ENCODE measurements around the gene MUC12. TPM values are rescaled to one million over a fixed set of nuclear protein-coding genes. Genes with fewer than 3 reads are reported as not detected.
"Not testable (repeated sequence)": the region's sequence is repeated elsewhere in the genome, so short reads cannot be mapped to it uniquely, and the experiment has no call there.

Gene MUC12
- total RNA-seq, 2 experiments from 2014 or later: 0.64 to 0.68 TPM

DNA sequence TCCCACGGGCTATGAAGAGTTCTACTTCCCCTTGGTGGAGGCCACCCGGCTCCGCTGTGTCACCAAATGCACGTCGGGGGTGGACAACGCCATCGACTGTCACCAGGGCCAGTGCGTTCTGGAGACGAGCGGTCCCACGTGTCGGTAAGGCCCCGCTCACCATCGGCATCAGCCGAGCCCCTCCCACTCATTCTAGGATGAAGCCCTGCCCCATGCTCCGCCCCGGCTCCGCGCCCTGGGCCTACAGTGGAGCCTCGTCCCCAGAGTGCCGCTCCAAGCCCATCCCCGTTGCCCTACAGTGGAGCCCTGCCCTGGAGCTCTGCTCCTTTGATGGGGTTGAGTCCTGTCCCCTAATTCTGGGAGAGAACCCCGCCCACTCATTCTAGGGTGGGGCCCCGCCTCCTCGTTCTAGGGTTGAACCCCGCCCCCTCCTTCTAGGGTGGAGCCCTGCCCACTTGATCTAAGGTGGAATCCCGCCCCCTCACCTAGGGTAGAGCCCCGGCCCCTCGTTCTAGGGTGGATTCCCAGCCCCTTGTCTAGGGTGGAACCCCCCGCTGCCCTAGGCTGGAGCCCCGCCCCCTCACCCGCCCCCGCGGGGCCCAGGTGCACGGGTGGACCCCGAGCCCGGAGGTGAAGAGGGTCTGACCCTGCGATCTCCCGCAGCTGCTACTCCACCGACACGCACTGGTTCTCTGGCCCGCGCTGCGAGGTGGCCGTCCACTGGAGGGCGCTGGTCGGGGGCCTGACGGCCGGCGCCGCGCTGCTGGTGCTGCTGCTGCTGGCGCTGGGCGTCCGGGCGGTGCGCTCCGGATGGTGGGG lies 3.4 kb upstream of the MUC12 start:
- H3K4me1 Mint-ChIP-seq: peaks cover 9% of the 10 kb centered on the region
- CTCF ChIA-PET: interaction anchor here (1.0 to 1.3 kb wide), 3 partner anchors 79 to 164 kb away, joined by 3 read pairs; no protein-coding TSS in a partner anchor
- no peak overlapping the region for H3K27ac Mint-ChIP-seq
- DNase-seq (peak; percentile 81), ATAC-seq (peak; percentile 87)
- H3K27me3 Mint-ChIP-seq: peaks cover 26% of the 10 kb centered on the region
- no peaks in the 10 kb centered on the region for H3K9me3 Mint-ChIP-seq (ENCODE audit: low read depth)
- no peaks in the 10 kb centered on the region for H3K36me3 Mint-ChIP-seq
- H3K4me3 Mint-ChIP-seq: peak overlapping the region; percentile 34

GRCh38 chr7:100966542-100967291 lies 2.6 kb upstream of the MUC12 start:
- no peak overlapping the region for H3K4me3 Mint-ChIP-seq
- ATAC-seq (no peak), DNase-seq (no peak)
- no peaks in the 10 kb centered on the region for H3K36me3 Mint-ChIP-seq
- CTCF ChIA-PET: interaction anchor here (1.0 to 1.8 kb wide), 4 partner anchors 80 to 165 kb away, joined by 3 to 6 read pairs (median 3); no protein-coding TSS in a partner anchor
- H3K9me3 Mint-ChIP-seq (ENCODE audit: low read depth): no peaks in the 10 kb centered on the region
- H3K4me1 Mint-ChIP-seq: peaks cover 9% of the 10 kb centered on the region
- no peak overlapping the region for H3K27ac Mint-ChIP-seq
- H3K27me3 Mint-ChIP-seq: peaks cover 26% of the 10 kb centered on the region

- H3K4me3 Mint-ChIP-seq: no peak overlapping the region
- ATAC-seq (no peak), DNase-seq (no peak)
- no peak overlapping the region for H3K27ac Mint-ChIP-seq
- no peaks in the 10 kb centered on the region for H3K9me3 Mint-ChIP-seq (ENCODE audit: low read depth)
- H3K36me3 Mint-ChIP-seq: no peaks in the 10 kb centered on the region
- H3K4me1 Mint-ChIP-seq: peaks cover 9% of the 10 kb centered on the region
- CTCF ChIA-PET: interaction anchor here (1.8 kb wide), 1 partner anchor 91 kb away, joined by 6 read pairs; no protein-coding TSS in a partner anchor
- H3K27me3 Mint-ChIP-seq: peaks cover 26% of the 10 kb centered on the region
Observed at GRCh38 chr7:100967292-100967863, 2.0 kb upstream of the MUC12 start.

DNA sequence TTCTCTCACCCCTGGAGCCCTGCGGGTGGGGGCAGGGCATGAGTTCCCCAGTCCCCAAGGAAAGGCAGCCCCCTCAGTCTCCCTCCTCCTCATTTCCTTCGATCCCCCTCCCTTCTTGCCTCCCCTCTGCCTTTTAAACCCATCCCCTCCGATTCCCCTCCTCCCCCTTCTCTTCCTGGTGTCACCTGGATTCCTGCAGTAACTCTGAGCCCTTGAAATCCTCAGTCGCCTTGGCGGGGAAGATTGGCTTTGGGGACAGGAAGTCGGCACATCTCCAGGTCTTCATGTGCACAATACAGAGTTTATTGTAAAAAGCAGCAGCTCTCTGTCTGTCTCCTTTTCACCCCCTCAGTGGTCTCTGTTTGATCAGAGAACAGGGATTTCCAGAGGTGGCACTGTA lies 1.3 kb upstream of the MUC12 start:
- no peaks in the 10 kb centered on the region for H3K9me3 Mint-ChIP-seq (ENCODE audit: low read depth)
- H3K4me3 Mint-ChIP-seq: no peak overlapping the region
- H3K36me3 Mint-ChIP-seq: no peaks in the 10 kb centered on the region
- peaks cover 25% of the 10 kb centered on the region for H3K27me3 Mint-ChIP-seq
- ATAC-seq (no peak), DNase-seq (no peak)
- CTCF ChIA-PET: interaction anchor here (1.8 kb wide), 1 partner anchor 91 kb away, joined by 6 read pairs; no protein-coding TSS in a partner anchor
- no peak overlapping the region for H3K27ac Mint-ChIP-seq
- peaks cover 9% of the 10 kb centered on the region for H3K4me1 Mint-ChIP-seq

GRCh38 chr7:100968650-100969049 lies 715 bp upstream of the MUC12 start:
- Mint-ChIP-seq H3K4me3 (no peak overlapping the region), H3K36me3 (no peaks in the 10 kb centered on the region), H3K27me3 (peaks cover 25% of the 10 kb centered on the region), H3K9me3 (ENCODE audit: low read depth) (no peaks in the 10 kb centered on the region), H3K4me1 (peaks cover 9% of the 10 kb centered on the region), H3K27ac (no peak overlapping the region)
- DNase-seq (no peak), ATAC-seq (no peak)
- CTCF ChIA-PET: interaction anchor here (1.8 kb wide), 1 partner anchor 90 kb away, joined by 6 read pairs; no protein-coding TSS in a partner anchor

DNA sequence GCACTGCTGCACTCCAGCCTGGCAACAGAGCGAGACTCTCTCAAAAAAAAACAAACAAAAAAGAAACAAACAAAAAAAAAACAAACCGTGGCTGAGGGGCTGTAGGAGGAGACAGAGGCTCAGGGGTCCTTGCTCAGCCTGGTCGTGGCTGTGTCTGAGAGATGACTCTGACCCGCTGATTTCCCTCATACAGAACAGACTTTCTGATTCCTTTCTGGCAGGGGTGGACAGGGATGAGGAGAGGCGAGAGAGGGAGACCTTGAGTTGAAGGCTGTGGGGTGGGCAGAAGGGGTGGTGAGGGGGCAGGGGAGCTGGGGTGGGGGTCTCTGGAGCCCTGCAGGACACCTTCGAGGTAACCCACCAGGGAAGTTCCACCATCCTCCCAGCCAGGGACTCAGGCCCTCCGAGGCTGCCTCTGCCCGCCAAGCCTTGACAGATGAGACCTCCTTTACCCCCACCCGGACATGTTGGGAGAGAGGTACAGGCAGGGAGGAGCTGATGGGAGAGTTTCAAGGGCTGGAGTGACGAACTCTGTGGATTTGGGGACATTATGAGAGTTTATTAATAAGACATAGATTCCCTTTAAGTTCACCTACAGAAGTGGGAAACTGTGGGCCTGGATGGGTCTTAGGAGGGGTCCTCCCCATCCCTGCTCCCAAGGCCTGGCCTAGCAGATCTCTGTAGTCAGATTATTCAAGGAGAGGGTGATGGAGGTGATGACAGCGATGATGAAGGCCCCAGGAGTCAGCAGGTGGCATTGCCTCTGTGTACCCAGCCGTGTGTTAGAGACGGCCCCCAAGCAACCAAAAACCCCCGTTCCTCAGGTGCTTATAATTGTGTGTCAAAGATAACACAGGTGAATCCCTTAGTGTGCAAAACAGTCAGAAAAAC lies 2.0 kb downstream of the MUC12 start:
- no peaks in the 10 kb centered on the region for H3K36me3 Mint-ChIP-seq
- ATAC-seq (no peak), DNase-seq (no peak)
- H3K4me3 Mint-ChIP-seq: no peak overlapping the region
- CTCF ChIA-PET: no interaction called here
- H3K27ac Mint-ChIP-seq: no peak overlapping the region
- H3K9me3 Mint-ChIP-seq (ENCODE audit: low read depth): no peaks in the 10 kb centered on the region
- peaks cover 3% of the 10 kb centered on the region for H3K4me1 Mint-ChIP-seq
- H3K27me3 Mint-ChIP-seq: peaks cover 19% of the 10 kb centered on the region

DNA sequence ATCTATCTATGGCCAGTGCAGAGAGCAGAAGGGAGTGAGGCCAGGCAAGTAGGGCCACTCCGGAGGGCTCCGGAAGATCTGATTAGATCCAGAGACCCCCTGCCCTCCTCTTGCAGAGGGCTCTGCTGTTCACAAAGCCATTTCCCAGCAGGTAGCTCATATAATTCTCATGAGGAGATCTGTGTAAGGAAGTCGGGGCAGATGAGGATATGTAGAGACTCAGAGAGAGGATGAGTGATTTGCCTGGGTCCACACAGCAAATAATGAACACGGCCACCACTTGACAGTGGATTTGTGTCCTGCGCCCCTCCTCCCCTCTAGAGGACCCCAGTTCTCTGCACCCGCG lies 2.6 kb downstream of the MUC12 start:
- ATAC-seq (no peak), DNase-seq (no peak)

GRCh38 chr7:100974021-100974420 lies 4.7 kb downstream of the MUC12 start:
- CTCF ChIA-PET: interaction anchor here (1.3 kb wide), 1 partner anchor 84 kb away, joined by 5 read pairs; no protein-coding TSS in a partner anchor

More for the DNA sequence above, 2.6 kb downstream of the MUC12 start:
- no peak overlapping the region for H3K4me3 Mint-ChIP-seq
- no peak overlapping the region for H3K27ac Mint-ChIP-seq
- CTCF ChIA-PET: interaction anchor here (1.8 kb wide), 1 partner anchor 87 kb away, joined by 4 read pairs; no protein-coding TSS in a partner anchor
- H3K4me1 Mint-ChIP-seq: no peaks in the 10 kb centered on the region
- H3K27me3 Mint-ChIP-seq: peaks cover 14% of the 10 kb centered on the region
- H3K36me3 Mint-ChIP-seq: no peaks in the 10 kb centered on the region
- no peaks in the 10 kb centered on the region for H3K9me3 Mint-ChIP-seq (ENCODE audit: low read depth)

DNA sequence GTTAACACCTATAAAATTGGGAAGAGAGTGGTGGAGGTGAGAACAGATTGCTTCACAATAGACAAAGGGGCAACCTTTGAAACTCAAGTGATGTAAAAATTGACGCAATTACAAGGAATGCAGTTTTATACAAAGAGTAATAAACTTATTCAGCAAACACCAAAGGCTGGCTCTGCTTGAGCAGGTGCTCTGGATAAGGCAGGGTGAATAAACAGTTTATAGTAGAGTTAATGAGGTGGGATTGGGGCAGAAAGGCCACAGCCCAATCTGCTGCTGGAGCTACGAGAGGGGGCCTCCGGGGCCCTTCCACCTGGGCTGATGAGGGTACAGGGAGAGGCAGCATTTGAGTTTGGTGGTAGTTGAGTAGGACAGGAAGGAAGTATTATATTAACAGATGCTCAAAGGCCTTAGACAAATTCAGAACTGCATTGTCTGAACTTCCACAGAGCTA lies 6.0 kb downstream of the MUC12 start:
- no peaks in the 10 kb centered on the region for H3K36me3 Mint-ChIP-seq
- no peaks in the 10 kb centered on the region for H3K4me1 Mint-ChIP-seq
- no peak for ATAC-seq
- no peaks in the 10 kb centered on the region for H3K9me3 Mint-ChIP-seq (ENCODE audit: low read depth)
- H3K27ac Mint-ChIP-seq: no peak overlapping the region
- CTCF ChIA-PET: interaction anchor here (0.7 to 1.3 kb wide), 3 partner anchors 80 to 176 kb away, joined by 3 to 5 read pairs (median 3); no protein-coding TSS in a partner anchor
- H3K27me3 Mint-ChIP-seq: peaks cover 5% of the 10 kb centered on the region
- no peak overlapping the region for H3K4me3 Mint-ChIP-seq
- no peak for DNase-seq

More at GRCh38 chr7:100974021-100974420, 4.7 kb downstream of the MUC12 start:
- H3K4me1 Mint-ChIP-seq: no peaks in the 10 kb centered on the region
- ATAC-seq: no peak
- H3K4me3 Mint-ChIP-seq: no peak overlapping the region
- H3K27me3 Mint-ChIP-seq: peaks cover 5% of the 10 kb centered on the region
- DNase-seq: no peak
- H3K9me3 Mint-ChIP-seq (ENCODE audit: low read depth): no peaks in the 10 kb centered on the region
- no peak overlapping the region for H3K27ac Mint-ChIP-seq
- H3K36me3 Mint-ChIP-seq: no peaks in the 10 kb centered on the region

- ATAC-seq: no peak
- H3K36me3 Mint-ChIP-seq: no peaks in the 10 kb centered on the region
- DNase-seq: no peak
- H3K27ac Mint-ChIP-seq: no peak overlapping the region
- H3K4me1 Mint-ChIP-seq: no peaks in the 10 kb centered on the region
- no peak overlapping the region for H3K4me3 Mint-ChIP-seq
- CTCF ChIA-PET: no interaction called here
- peaks cover 5% of the 10 kb centered on the region for H3K27me3 Mint-ChIP-seq
- no peaks in the 10 kb centered on the region for H3K9me3 Mint-ChIP-seq (ENCODE audit: low read depth)
Observed at GRCh38 chr7:100978300-100978699, 8.9 kb downstream of the MUC12 start.

DNA sequence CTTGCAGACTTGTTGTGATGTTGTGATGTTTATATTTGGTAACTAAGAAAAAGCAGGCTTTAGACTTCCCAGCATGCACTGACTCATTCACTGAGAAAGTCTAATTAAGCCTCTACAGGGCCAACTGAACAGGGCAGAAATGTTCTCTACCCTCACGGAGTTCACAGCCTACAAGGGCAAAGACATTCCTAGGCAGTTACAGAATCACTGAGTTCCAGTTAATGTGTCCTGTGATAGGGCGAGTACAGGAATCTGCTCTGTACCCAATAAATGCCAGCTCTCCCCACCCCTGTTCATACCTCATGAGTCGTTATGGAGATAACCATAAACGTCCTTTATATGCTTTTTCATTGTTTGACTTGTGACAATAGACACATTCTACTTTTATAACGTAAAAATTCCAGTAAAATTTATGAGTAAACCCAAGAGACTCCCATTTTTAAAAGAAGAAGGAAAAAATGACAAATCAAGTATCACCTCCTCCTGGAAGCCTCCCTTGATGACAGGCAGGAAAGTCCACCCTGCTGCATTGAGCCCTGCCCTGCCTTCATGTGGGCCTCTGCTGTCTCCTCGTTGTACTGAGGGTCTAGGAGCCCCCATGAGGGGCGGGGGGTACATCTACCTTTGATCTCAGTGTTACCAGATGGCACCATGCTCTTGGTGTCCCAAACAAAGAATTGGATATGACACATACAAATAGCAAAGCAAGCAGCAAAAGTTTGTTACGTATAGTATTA lies 14.3 kb downstream of the MUC12 start:
- Mint-ChIP-seq H3K4me3 (no peak overlapping the region), H3K4me1 (no peaks in the 10 kb centered on the region), H3K27ac (no peak overlapping the region), H3K36me3 (no peaks in the 10 kb centered on the region), H3K9me3 (ENCODE audit: low read depth) (no peaks in the 10 kb centered on the region), H3K27me3 (no peaks in the 10 kb centered on the region)
- DNase-seq (no peak), ATAC-seq (no peak)
- CTCF ChIA-PET: no interaction called here

GRCh38 chr7:100984241-100984918 lies 15.0 kb downstream of the MUC12 start:
- H3K4me3 Mint-ChIP-seq, CTCF ChIA-PET: not testable (repeated sequence)

More at GRCh38 chr7:100984241-100984918, 15.0 kb downstream of the MUC12 start:
- H3K27ac Mint-ChIP-seq; H3K4me1 Mint-ChIP-seq; H3K36me3 Mint-ChIP-seq; DNase-seq; ATAC-seq; H3K27me3 Mint-ChIP-seq; H3K9me3 Mint-ChIP-seq (ENCODE audit: low read depth): not testable (repeated sequence)

Measured in activated CD8-positive, alpha-beta memory T cell treated with anti-CD3 and anti-CD28 coated beads, Interleukin-2, amount 10 ng/mL, durations not matched to agents 7 days and 5 days (primary cell).